NCI-H345 treated with DMSO at 0.1 percent for 48 hours (cell line): Measurements from ENCODE around the gene TYW1.
"Not testable (repeated sequence)": the region's sequence is repeated elsewhere in the genome, so short reads cannot be mapped to it uniquely, and the experiment has no call there.

Source experiments
- DNase-seq: peaks from one replicate; lab custom pipeline; 2025; ENCODE audit not compliant: unreplicated experiment; lab: John Stamatoyannopoulos, UW

Gene TYW1

DNA sequence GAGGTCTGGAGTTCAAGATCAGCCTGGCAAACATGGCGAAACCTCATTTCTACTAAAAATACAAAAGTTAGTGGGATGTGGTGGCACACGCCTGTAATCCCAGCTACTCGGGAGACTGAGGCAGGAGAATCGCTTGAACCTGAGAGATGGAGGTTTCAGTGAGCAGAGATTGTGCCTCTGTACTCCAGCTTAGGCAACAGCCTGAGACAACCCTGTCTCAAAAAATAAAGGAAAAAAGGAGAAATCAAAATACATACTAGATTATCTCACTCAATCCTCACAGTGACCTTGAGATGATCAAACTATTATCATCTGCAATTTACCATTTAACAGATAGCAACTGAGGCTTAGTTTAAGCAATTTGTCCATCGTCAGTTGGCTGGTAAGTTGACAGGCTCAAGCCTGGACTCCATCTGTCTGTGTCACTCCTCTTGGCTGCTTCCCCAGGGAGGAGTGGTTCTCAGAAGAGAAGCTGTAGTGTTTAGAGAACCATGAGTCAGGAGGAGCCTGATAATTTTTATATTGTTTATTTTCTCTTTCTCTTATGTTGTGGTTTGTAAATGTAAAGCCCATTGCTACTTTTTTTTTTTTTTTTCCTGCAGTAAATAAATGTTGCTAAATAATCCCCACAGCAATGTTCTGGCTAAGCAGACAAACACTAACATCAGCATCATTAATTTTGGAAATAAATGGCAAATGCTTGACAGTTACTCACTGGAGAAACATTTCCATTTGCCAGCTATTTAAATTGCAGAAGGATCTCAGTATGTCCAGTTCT is 46.3 kb downstream of the TYW1 start:
- not testable (repeated sequence) for DNase-seq

DNA sequence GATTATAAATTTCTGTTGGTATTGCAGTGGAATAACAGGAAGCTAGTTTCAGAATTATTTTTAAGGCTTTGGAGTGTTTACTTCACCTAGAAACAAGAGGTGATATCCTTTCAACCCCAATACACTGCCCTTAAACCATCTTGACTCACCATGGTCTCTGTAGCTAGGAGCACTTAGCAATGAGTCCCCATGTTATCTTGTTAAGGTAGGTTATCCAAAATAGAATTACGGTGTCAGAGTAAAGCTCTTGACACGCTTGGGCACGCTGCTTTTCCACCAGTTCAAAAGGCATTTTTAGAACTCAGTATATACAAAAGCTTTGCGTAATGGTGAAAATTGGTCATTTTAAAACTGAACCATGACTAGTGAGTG is 46.9 kb downstream of the TYW1 start:
- DNase-seq = not testable (repeated sequence)

DNA sequence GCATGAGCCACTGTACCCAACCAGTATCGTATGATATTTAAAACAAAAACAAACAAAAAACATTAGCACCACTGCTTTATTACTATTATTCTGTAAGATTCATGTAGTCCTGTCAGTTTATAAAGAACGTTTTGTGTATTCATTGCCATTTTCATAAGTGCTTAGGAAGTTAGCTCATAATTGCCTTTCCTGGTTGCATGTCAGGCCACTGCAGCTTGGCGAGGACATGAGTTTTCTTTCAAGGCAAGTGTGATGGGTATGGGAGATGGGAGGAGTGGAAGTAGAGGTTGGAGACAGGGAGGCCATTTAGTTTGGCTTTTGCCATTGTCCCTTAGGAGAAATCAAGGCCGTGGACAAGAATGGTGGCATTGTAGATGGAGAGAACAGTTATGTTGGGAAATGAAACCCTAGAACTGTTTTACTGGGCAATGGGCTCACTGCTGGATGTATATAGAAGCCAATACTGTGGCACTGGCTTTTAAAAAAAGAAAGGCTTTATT is 48.9 kb downstream of the TYW1 start:
- DNase-seq = no peak

DNA sequence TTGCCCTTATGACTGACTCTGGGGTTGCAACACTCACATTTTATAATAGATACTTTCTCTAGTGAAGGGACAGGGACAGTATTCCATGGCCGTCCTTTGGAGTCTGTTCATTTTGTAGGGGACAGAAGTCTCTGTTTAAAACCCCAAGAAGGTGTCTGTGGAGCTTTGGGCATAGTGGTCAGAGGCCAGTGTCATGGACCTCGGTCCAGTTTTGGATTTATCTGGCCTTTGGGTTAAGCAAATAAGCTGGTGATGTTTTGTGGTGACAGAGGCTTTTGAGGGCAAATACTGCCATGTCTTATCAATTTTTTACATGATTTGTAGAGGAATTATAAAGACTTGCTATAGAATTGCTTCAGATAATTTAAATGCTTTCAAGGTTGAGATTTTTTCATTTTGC is 50.2 kb downstream of the TYW1 start:
- DNase-seq = not testable (repeated sequence)

DNA sequence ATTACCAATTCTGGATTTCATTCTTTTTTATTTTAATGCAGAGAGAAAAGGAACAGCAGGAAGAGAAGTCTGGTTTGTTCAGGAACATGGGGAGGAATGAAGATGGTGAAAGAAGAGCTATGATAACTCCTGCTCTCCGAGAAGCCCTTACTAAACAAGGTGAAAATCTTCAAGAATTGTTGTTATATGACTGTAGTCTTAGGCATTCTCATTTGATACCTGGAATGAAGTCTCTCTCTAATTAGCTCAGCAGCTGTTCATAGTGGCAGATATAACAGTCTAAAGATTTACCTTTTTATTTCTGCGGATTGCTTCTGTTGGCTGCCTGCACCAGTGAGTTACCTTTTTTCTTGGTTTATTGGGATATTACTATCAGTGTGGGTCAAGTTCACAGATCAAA is 53.3 kb downstream of the TYW1 start:
- not testable (repeated sequence) for DNase-seq

DNA sequence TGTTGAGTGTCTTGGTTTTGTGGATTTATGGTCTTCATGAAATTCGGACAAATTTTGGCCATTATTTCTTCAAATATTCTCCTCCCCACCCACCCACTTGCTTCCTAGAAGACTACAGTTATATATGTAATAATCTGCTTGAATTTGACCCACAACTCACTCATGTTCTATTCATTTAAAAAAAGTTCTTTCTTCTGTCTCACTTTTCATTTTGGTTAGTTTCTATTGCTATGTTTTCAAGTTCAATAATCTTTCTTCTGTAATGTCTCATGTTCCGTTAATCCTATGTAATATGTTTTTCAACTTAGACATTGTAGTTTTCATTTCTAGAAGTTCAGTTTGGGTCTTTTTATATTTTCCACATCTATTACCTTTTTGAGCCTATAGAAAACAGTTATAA is 55.5 kb downstream of the TYW1 start:
- not testable (repeated sequence) for DNase-seq

DNA sequence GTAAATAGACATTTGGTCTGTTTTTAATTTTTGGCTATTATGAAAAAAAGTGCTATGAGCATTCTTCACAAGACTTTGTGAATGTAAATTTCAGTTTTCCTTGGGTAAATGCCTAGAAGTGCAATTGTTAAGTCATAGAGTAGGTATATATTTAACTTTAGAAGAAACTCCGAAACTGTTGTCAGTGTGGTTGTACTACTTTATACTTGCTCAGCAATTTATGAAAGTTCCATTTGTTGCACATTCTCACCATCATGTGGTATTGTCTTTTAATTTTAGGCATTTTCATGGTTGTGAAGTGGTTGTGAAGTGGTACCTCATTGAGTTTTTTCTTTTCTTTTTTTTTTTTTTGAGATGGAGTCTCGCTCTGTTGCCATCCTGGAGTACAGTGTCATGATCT is 60.0 kb downstream of the TYW1 start:
- no peak for DNase-seq

DNA sequence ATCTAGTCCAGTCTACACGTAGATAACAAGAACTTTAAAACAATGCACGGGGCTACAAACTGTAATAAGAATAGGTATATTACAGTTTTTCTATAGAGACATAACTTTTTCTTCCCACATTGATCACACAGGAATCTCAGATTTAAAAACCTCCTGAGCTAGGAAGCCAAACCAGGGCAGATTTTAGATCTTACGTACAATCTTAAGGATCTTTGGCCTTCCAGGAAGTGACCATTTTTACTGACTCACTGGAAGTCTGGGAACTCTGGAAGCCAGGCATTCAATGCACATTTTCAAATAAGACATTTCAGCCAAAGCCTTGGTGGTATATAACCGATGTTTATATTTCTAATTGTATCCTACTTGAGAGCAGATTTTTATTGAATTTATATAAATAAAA is 64.7 kb downstream of the TYW1 start:
- not testable (repeated sequence) for DNase-seq

DNA sequence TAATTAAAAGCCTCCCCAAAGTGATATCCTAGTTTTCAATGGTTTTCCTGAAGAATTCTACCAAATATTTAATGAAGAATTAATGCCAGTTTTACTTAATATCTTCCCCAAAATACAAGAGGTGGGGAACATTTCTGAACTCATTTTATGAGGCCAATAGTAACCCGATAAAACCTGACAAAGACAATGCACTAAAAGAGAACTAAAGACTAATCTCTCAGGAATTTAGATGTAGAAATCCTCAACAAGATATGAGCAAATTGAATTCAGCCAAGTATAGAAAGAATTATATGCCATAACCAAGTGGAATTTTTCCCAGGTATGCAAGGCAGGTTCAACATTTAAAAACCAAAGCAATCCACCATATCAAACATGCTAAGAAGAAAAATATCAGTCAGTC is 66.2 kb downstream of the TYW1 start:
- not testable (repeated sequence) for DNase-seq

DNA sequence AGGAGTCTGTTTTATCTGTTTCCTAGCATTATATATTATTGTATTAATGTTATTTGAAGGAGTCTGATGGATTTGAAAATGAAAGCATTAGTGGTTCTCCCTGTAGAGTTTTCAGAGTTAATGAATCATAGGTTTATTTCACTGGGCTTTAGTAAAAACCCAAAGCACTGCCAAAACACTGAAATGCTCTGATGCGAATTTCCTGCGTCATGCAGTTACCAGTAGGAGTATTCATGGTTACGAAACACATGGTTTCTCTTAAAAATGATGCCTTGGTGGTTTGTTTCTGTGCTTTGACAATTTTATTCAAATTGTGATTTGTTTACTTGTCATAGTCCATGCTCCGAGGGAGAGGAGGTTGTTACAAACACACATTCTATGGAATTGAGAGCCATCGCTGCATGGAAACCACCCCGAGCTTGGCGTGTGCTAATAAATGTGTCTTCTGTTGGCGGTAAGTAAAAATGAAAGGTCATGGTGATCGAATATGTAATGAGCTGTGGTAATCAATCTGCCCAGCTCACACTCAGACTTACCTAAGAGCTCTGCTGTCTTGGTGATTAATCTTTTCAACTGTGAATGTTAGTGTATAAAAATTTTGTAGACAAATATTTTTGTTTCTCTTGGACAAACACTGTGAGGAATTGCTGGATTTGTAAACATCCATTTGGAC is 70.5 kb downstream of the TYW1 start:
- not testable (repeated sequence) for DNase-seq

DNA sequence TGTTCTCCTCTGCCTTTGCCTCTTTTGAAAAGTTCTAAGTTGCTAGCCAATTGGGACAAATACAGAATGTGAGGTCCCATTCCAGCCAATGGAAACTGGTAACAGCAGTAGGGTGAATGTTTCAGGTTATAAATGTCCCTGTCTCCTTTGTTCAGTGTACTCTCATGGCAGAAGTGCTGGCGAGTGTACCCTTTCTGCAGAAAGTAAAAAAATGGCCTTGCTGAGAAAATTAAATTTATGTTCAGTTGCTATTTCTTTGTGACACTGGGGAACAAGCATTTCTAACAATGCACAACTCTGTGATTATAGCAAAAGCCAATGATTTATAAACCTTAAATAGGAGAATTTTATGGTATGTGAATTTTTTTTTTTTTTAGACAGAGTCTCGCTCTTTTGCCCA is 79.5 kb downstream of the TYW1 start:
- not testable (repeated sequence) for DNase-seq

DNA sequence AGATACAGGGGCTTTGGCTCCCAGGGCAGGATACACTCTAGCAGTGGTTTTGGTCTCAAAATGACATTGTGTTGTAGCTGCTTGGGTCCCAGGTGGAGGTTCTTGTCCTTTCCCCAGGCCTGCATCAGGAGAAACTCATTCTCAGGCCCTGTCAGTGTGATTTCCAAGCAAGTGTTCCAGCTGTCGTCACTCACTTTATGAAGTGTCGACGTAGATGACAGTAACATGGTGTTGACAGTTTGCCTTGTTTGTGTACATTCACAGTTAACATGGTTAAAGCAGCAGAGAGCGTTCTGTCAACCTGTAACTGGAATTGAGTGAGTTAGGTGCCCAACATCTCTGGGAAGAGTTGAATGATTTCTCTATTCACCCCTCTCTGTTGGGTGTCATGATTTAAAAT is 86.2 kb downstream of the TYW1 start:
- DNase-seq = not testable (repeated sequence)

DNA sequence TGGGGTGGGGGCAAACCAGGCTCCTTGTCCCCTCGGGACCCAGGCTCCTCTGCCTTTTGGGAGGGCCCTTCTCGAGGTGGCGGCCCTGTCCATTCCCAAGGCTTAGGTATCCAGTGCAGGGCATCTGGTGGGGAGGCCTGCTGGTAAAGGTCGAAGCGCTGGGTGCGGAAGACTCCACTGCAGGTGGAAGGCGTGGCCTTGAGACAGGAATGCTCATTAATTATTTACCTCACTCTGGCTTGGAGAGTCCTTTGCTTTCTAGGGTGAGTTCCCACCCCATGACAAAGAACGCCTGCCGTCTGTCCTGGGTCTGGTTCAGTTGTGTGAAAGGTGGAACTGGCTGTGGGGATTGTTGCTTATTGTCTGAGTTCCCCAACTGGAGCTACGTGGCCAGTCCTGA is 92.6 kb downstream of the TYW1 start:
- DNase-seq = not testable (repeated sequence)

DNA sequence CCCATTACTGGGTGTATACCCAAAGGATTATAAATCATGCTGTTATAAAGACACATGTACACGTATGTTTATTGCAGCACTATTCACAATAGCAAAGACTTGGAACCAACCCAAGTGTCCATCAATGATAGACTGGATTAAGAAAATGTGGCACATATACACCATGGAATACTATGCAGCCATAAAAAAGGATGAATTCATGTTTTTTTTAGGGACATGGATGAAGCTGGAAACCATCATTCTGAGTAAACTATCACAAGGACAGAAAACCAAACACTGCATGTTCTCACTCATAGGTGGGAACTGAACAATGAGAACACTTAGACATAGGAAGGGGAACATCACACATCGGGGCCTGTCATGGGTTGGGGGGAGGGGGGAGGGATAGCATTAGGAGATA is 94.4 kb downstream of the TYW1 start:
- not testable (repeated sequence) for DNase-seq

DNA sequence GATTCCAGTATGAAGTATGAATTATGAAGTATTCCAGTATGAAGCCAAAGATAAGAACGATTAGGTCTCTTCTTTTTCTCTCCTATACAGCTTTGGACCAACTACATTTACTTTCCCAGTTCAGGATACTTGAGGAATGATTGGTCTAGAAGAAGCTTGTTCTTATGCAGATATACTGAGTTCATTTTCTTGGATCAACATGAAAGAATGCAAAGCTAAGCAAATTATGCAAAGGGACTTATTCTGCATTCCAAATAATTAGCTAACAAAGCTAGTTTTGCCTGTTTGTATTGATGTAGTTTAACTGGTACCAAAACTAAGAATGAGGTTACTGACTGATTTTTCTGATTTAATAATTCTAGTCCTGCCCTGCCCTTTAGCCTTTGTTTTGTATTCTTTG is 101.4 kb downstream of the TYW1 start:
- DNase-seq = not testable (repeated sequence)

DNA sequence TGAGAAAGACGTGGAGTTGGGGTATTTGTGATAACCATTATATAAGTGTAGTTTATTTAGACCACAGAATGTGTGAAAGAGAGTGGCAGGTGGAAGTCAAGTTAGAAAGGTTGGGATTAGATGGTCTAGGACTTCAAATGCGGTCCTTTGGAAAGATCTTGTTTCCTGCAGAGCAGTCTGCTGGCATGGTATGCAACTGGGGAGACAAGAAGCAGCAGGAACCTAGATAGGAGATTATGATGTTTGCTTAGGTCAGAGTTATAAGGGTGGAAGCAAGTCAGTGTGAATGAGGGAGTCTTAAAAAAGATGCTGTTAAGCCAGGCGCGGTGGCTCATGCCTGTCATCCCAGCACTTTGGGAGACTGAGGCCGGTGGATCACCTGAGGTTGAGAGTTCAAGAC is 102.8 kb downstream of the TYW1 start:
- not testable (repeated sequence) for DNase-seq

DNA sequence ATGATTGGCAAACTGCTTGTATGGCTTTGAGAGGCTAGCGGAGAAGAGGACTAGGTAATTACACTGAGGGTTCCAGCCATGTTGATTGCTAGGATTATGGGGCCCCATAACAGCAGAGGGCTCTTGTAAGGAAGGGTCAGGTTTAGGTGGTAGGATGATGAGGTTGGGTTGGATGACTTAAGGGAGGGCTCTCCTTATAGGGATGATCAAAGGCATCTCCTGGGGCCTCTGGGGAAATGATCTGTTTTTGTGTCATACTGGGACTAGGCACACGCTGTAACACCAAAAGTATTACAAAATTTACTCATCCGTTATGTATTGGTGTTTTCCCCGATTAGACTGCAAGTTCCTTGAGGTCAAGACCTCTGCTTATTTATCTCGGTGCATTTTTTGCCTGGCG is 103.4 kb downstream of the TYW1 start:
- DNase-seq = not testable (repeated sequence)

DNA sequence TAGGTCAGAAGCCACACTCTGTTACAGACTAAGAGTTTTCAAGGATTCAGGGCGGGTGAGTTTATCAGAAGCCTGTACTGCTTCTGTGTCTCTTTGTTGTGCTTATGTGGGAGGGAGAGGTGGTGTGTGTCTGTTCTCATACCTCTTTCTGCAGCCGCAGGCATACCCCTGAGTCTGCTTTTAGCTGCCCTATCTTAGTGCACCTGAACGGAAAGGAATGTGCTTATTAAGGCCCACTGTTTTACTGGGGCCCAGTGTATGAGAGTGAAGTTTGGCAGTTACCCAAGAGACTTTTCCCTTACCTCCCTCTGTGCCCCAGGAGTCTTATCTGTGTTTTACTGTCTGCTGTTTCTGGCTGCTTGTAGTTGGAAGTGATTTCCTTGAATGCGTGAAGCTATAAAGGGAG is 104.3 kb downstream of the TYW1 start:
- no peak for DNase-seq

DNA sequence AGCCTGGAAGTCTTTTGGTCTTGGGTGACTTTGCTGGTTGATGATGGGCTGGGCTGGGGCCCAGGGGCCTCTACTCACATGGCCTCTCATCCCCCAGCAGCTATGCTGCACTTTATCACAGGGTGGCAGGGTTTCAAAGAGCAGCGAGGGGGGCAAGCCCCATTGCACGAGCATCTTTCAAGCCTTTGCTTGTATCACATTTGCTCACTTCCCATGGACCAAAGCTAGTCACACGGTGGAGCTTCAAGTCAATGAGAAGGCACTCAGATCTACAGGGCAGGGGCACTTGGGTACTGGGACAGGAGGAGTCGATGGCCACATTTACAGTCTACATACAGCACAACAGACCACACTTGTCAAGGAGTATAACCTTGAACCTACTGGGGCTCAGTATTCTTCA is 108.3 kb downstream of the TYW1 start:
- not testable (repeated sequence) for DNase-seq

DNA sequence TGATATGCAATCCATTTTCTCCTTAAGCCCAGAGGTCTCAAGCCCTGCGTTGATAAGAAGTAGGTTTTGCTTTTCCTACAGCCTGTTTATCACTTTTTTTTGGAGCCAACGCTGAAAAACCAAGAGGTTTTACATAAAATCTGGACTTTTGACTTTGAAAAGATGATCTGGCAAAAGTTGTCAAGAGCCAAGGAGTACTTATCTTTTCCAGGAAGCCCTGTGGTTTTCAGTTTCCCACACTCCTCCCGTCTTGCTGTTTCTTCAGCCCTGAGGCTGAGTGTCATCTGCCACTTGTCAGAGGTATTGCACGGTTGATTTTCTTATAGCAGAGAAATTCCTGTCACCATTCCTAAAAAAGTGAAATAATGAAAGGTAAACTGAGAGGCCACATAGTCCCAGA is 108.7 kb downstream of the TYW1 start:
- DNase-seq = no peak

DNA sequence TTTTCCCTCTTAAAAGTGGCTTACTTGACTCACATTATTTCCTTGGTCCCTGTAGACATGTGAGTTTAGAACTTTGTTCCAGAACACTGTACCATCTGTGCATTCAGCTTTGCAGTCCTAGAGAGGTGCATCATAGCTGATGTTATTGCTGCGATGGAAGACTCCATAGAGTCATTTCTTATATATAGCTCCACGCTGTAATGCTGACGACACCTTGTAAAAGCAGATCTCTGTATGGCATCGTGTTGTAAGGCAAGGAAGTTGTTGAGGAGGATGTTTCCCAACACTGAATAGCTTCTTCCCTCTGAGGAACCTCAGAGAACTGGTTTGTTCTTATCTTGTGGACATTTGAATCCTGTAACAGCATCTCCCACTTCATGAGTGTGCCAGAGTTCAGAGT is 109.6 kb downstream of the TYW1 start:
- DNase-seq = not testable (repeated sequence)

DNA sequence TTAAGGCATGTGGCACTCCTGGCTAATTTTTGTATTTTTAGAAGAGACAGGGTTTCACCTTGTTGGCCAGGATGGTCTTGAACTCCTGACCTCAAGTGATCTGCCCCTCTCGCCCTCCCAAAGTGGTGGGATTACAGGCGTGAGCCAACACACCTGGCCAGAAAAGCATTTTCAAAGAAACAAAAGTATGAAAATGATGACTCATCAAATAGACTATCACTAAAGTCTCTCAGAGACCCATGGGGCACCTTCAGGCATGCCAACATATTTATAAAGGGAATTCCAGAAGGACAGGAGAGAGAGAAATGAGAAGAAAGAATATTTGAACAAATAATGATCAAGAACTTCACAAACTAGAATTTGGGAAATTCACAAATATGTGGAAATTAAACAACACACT is 114.7 kb downstream of the TYW1 start:
- not testable (repeated sequence) for DNase-seq
